T-cell (primary cell): ENCODE measurements around the gene NADSYN1. TPM values are rescaled to one million over a fixed set of nuclear protein-coding genes. Genes with fewer than 3 reads are reported as not detected.

Experiments
- ATAC-seq, 4 experiments: fragments of 200-7000 bp in 3 of 4; fragments of 150-1000 bp in 1 of 4; cut with Tn5 transposase; replicated peaks in 1 of 4; 1 replicate in 3 of 4; 2 replicates in 1 of 4; pipeline ENCODE4 v1.10.0; 2021; ENCODE audit warnings: moderate library complexity in 3 of 4, mild to moderate bottlenecking in 2 of 4, moderate number of reproducible peaks in 1 of 4
- CTCF ChIA-PET, 2 donors: fragments of 300-600 bp; sonication (Branson Sonifier 250); formaldehyde crosslinking; loops; one replicate each; lab custom pipeline; 2022; ENCODE audit warnings: antibody characterized with exemption in 2 of 2; lab: Charles Lee
- POLR2A ChIA-PET, 2 donors: fragments of 300-600 bp; sonication (Branson Sonifier 250); formaldehyde crosslinking; loops; one replicate each; lab custom pipeline; 2022; ENCODE audit warnings: antibody characterized with exemption in 2 of 2; lab: Charles Lee
- DNase-seq, 35 experiments: peaks; one replicate each; pipeline versions ENCODE4 v3.0.0 to v3.0.0-alpha.2; 2013 to 2023
- H3K27ac ChIP-seq: one replicate; pipeline ENCODE4 v1.5.1; 2013; ENCODE audit warnings: low read length
- H3K27me3 ChIP-seq, 2 experiments: replicated peaks in 1 of 2; 1 replicate in 1 of 2; 2 replicates in 1 of 2; pipeline versions ENCODE4 v1.6.1 to v1.7.0; 2013; ENCODE audit warnings: low read length in 1 of 2, mixed read lengths in 1 of 2; ENCODE audit not compliant: control insufficient read depth in 2 of 2, insufficient read depth in 2 of 2; ENCODE audit errors: extremely low read depth in 1 of 2
- H3K36me3 ChIP-seq, 2 donors: 1 replicate in 1 of 2; 2 replicates in 1 of 2; pipeline versions ENCODE4 v1.6.1 to v1.7.0; 2013; ENCODE audit warnings: low read length in 1 of 2; ENCODE audit not compliant: control insufficient read depth in 2 of 2, insufficient read depth in 1 of 2; ENCODE audit errors: extremely low read depth in 1 of 2
- H3K4me1 ChIP-seq, 2 experiments: 1 replicate in 1 of 2; 2 replicates in 1 of 2; pipeline versions ENCODE4 v1.6.1 to v1.7.0; 2013; ENCODE audit warnings: low read length in 2 of 2, mixed read lengths in 1 of 2; ENCODE audit not compliant: insufficient read depth in 2 of 2, control insufficient read depth in 1 of 2; ENCODE audit errors: extremely low read depth in 1 of 2
- H3K4me3 ChIP-seq, 2 donors: 1 replicate in 1 of 2; 2 replicates in 1 of 2; pipeline versions ENCODE4 v1.5.1 to v1.7.0; 2013; ENCODE audit warnings: mild to moderate bottlenecking in 2 of 2, low read length in 1 of 2, moderate library complexity in 1 of 2; ENCODE audit not compliant: control insufficient read depth in 1 of 2; ENCODE audit errors: extremely low read depth in 1 of 2
- H3K9me3 ChIP-seq: 2 replicates; pipeline ENCODE4 v1.7.0; 2013
- H3K27ac Mint-ChIP-seq, 2 donors: one replicate each; pipeline ENCODE4 v1.8.0; 2020 to 2021; ENCODE audit warnings: mild to moderate bottlenecking in 2 of 2, mixed read lengths in 2 of 2
- H3K27me3 Mint-ChIP-seq, 2 donors: one replicate each; pipeline ENCODE4 v1.8.0; 2021 to 2022; ENCODE audit warnings: mixed read lengths in 2 of 2
- H3K36me3 Mint-ChIP-seq: one replicate; pipeline ENCODE4 v1.8.0; 2021; ENCODE audit warnings: mixed read lengths
- H3K4me1 Mint-ChIP-seq, 3 donors: one replicate each; pipeline ENCODE4 v1.8.0; 2020 to 2022; ENCODE audit warnings: mixed read lengths in 3 of 3, mild to moderate bottlenecking in 1 of 3
- H3K4me3 Mint-ChIP-seq, 3 donors: one replicate each; pipeline ENCODE4 v1.8.0; 2020 to 2022; ENCODE audit warnings: mild to moderate bottlenecking in 3 of 3, mixed read lengths in 3 of 3, moderate library complexity in 3 of 3
- H3K9me3 Mint-ChIP-seq, 3 donors: one replicate each; pipeline ENCODE4 v1.8.0; 2020 to 2022; ENCODE audit warnings: mixed read lengths in 3 of 3
- WGBS: methylation state at CpG from one replicate; pipeline ENCODE4 v1.1.5; 2013; ENCODE audit warnings: missing lambda C conversion rate; ENCODE audit not compliant: insufficient coverage; 5-methylcytosine and 5-hydroxymethylcytosine counted together
- total RNA-seq, 35 experiments: library from RNA in 6 of 35; stranded (reverse) in 6 of 35; fragments of 120-200 nt in 1 of 35; gene quantifications; one replicate each; pipeline versions ENCODE4 v1.2.1 to v1.2.4 and lab custom pipeline; 2013 to 2026

NADSYN1 gene
- total RNA-seq, 5 donors from 2014 or later (not counting 1 experiment from before 2014, with no cell fraction given), result 125 to 190 (median 162) TPM

DNA sequence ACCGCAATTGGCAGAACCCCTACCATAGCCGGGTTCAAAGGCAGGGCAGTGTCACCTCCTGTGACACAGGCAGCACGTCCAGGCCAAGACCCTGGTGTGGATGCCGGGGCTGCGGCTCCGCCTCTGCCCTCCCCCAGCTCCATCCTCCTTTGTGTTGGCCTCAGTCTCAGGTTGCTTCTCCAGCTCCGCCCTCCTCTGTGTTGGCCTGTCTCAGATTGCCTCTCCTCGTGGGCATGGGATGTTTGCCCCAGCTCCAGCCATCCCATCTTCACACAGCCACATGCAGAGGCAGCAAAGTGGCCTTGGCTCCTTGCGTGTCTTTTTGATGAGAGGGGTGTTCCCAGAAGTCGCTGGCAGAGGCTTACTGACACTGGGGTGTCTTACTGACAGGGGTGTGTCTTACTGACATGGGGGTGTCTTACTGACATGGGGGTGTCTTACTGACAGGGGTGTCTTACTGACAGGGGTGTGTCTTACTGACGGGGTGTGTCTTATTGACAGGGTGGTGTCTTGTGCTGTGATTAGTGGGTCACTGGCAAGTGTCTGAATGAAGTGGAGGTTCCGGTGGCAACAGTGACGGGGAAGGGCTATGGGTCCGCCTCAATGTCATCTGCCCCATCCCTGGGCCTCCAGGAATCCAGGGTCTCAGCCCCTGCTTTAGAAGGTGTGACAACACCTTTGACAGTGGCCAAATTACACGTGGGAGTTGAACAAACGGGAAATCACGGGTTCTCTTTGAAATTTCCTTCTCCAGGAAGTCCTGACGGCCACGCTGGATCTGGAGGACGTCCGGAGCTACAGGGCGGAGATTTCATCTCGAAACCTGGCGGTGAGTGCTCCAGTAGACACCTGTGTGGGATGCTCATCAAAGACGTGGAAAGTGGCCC, 24.9 kb downstream of the NADSYN1 start:
- ChIA-PET CTCF (no interaction called here), POLR2A (no interaction called here)
- Histone ChIP-seq H3K4me3 (no peak overlapping the region), H3K27me3 (no peaks in the 10 kb centered on the region), H3K36me3 (peaks cover 40 to 88% of the 10 kb centered on the region in 2 donors), H3K4me1 (no peaks in the 10 kb centered on the region), H3K27ac (no peak overlapping the region), H3K9me3 (no peaks in the 10 kb centered on the region)
- Mint-ChIP-seq H3K4me3 (no peak overlapping the region), H3K27ac (no peak overlapping the region), H3K4me1 (no peaks in the 10 kb centered on the region), H3K9me3 (no peaks in the 10 kb centered on the region), H3K27me3 (no peaks in the 10 kb centered on the region), H3K36me3 (peaks cover 62% of the 10 kb centered on the region)
- ATAC-seq (no peak), DNase-seq (no peak)
- WGBS, result 88% methylated on average over 20 of the region's 25 CpGs

DNA sequence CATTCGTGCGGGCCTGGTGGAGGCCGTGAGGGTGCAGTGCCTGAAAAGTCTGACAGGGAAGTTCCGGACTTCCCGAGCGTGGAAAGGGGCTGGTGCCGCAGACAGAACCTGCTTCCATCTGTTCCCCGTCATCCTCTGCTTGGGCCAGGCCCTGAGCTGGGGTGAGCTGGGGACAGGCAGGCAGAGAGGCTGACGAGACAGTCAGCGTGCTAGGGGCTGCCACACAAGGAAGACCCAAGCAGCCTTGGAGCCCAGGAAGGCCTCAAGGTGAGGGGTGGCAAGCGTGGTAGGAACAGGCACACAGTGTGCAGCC, 25.5 kb downstream of the NADSYN1 start:
- DNase-seq (no peak), ATAC-seq (no peak)
- 96% methylated on average over 11 of the region's 11 CpGs for WGBS
- Histone ChIP-seq H3K9me3 (no peaks in the 10 kb centered on the region), H3K4me3 (no peak overlapping the region), H3K36me3 (peaks cover 38 to 88% of the 10 kb centered on the region in 2 donors), H3K27ac (no peak overlapping the region), H3K27me3 (no peaks in the 10 kb centered on the region), H3K4me1 (no peaks in the 10 kb centered on the region)
- Mint-ChIP-seq H3K4me3 (no peak overlapping the region), H3K36me3 (peaks cover 65% of the 10 kb centered on the region), H3K9me3 (no peaks in the 10 kb centered on the region), H3K27ac (no peak overlapping the region), H3K4me1 (no peaks in the 10 kb centered on the region), H3K27me3 (no peaks in the 10 kb centered on the region)
- ChIA-PET POLR2A (no interaction called here), CTCF (no interaction called here)

DNA sequence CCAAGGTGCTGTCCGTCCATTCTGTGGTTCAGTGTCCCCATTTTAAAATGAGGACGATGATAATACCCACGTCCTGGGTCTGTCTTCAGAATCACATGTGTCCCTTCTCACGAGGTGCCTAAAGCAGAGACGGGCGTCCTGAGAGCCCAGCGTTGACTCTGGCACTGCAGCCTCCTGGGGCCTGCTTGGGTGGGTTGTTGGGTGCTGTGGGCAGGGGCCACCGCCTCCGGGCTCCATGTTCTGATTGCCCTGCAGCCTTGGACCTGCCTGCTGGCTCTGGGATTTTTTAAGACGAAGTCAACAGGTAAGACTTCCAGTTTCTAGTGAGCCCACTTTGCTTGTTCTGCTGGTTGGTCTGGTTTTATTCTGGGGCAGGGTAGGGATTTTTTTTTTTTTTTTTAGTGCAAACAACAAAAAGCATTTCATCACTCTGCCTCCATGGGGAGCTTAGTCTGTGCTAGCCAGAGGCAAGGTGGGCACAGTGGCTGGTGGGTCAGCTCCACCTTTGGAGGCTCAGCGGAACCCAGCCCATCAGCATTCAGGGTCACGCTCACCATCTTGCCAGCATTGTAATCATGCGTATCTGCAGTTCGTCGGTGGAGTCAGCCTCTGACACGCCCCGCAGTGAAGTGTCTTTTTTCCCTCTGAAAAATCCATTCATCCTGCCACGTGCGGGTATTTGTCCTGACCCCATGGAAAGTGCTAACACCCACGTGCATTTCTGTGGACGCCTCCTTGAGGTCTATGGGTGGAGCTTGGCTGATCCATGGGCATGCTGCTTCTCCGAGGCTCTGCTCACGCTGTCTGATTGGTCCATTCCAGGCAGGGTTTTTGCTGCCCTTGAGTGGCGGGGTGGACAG, 28.3 kb downstream of the NADSYN1 start:
- no peaks in the 10 kb centered on the region for H3K27me3 ChIP-seq
- peaks cover 43 to 87% of the 10 kb centered on the region in 2 donors for H3K36me3 ChIP-seq
- no peaks in the 10 kb centered on the region for H3K27me3 Mint-ChIP-seq
- no peaks in the 10 kb centered on the region for H3K4me1 ChIP-seq
- H3K9me3 Mint-ChIP-seq, result no peaks in the 10 kb centered on the region
- 98% methylated on average over 16 of the region's 24 CpGs for WGBS
- H3K27ac Mint-ChIP-seq, result no peak overlapping the region
- H3K4me3 ChIP-seq, result no peak overlapping the region
- peaks cover 77% of the 10 kb centered on the region for H3K36me3 Mint-ChIP-seq
- no peak overlapping the region for H3K4me3 Mint-ChIP-seq
- ATAC-seq, result no peak
- H3K9me3 ChIP-seq, result no peaks in the 10 kb centered on the region
- H3K4me1 Mint-ChIP-seq, result no peaks in the 10 kb centered on the region
- H3K27ac ChIP-seq, result no peak overlapping the region
- ChIA-PET CTCF (no interaction called here), POLR2A (no interaction called here)
- no peak for DNase-seq

DNA sequence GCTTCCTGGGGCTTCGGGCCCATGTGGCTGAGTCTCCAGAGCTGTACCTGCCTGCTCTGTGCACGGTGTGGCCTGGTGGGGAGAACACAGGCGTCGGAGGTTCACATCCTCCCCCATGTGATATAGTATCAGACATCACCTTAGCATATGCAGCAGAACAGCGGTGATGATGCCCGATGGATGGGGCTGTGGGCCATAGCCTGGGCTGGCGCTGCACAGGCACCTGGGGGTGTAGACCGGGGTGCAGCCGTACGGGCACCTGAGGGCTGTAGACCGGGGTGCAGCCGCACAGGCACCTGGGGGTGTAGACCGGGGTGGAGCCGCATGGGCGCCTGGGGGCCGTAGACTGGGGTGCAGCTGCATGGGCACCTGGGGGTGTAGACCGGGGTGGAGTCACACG, 29.2 kb downstream of the NADSYN1 start:
- Mint-ChIP-seq H3K36me3 (peaks cover 75% of the 10 kb centered on the region), H3K27me3 (no peaks in the 10 kb centered on the region), H3K9me3 (no peaks in the 10 kb centered on the region), H3K4me3 (no peak overlapping the region), H3K4me1 (no peaks in the 10 kb centered on the region), H3K27ac (no peak overlapping the region)
- DNase-seq (no peak), ATAC-seq (no peak)
- no peaks in the 10 kb centered on the region for H3K4me1 ChIP-seq
- no peaks in the 10 kb centered on the region for H3K9me3 ChIP-seq
- H3K27ac ChIP-seq, result no peak overlapping the region
- H3K36me3 ChIP-seq, result peaks cover 42 to 85% of the 10 kb centered on the region in 2 donors
- WGBS, result 98% methylated on average over 11 of the region's 18 CpGs
- H3K27me3 ChIP-seq, result no peaks in the 10 kb centered on the region
- ChIA-PET POLR2A (no interaction called here), CTCF (no interaction called here)
- H3K4me3 ChIP-seq, result no peak overlapping the region

DNA sequence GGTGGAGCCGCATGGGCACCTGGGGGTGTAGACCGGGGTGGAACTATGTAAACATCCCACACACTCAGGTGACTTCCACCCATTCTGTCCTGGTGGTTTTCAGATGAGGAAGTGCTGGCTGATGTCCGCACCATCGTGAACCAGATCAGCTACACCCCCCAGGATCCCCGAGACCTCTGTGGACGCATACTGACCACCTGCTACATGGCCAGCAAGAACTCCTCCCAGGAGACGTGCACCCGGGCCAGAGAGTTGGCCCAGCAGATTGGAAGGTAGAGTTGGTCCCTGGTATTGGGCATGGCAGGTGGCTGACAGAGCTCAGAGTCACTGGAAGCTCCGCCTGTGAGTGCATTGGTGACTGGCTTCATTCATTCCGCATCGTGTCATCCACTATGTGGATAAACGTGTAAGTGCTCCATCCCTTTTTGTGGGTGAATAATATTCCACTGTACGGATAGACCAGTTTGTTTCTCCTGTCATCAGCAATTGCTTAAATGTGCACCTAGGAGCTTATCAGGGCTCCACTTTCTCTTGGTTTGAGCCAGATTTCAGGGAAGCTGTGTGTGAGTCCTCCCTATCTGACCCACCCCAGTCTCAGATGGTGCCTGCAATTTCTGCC, 29.9 kb downstream of the NADSYN1 start:
- ChIA-PET CTCF (no interaction called here), POLR2A (no interaction called here)
- Mint-ChIP-seq H3K36me3 (peaks cover 73% of the 10 kb centered on the region), H3K4me3 (no peak overlapping the region), H3K4me1 (peaks cover 0 to under 1% (median 0%) of the 10 kb centered on the region in 3 donors), H3K27me3 (no peaks in the 10 kb centered on the region), H3K27ac (no peak overlapping the region), H3K9me3 (no peaks in the 10 kb centered on the region)
- Histone ChIP-seq H3K27me3 (no peaks in the 10 kb centered on the region), H3K9me3 (no peaks in the 10 kb centered on the region), H3K27ac (no peak overlapping the region), H3K4me3 (no peak overlapping the region), H3K36me3 (peaks cover 43 to 80% of the 10 kb centered on the region in 2 donors), H3K4me1 (no peaks in the 10 kb centered on the region)
- no peak for DNase-seq
- WGBS, result 100% methylated on average over 5 of the region's 13 CpGs
- no peak for ATAC-seq

DNA sequence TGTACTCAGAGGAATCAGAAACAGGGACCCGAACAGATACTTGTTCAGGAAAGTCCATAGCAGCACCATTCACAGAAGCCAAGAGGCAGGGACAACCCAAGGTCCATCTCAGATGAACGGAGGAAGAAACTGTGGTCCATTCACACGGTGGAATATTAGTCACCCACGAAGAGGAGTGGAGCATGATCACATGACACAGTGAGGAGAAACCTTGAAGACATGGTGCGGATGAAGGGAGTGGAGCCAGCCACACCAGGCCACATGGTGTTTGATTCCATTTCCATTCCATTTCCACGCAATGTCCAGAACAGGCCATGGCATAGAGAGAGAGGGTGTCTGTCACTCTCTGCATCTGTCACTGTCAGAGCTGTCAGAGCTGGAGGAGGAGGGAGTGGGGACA, 30.7 kb downstream of the NADSYN1 start:
- peaks cover 49 to 73% of the 10 kb centered on the region in 2 donors for H3K36me3 ChIP-seq
- CTCF ChIA-PET, result no interaction called here

More for the DNA sequence above, 30.7 kb downstream of the NADSYN1 start:
- Mint-ChIP-seq H3K4me3 (no peak overlapping the region), H3K27me3 (no peaks in the 10 kb centered on the region), H3K27ac (no peak overlapping the region), H3K4me1 (peaks cover 0 to 3% (median 3%) of the 10 kb centered on the region in 3 donors), H3K36me3 (peaks cover 76% of the 10 kb centered on the region), H3K9me3 (no peaks in the 10 kb centered on the region)
- no peaks in the 10 kb centered on the region for H3K27me3 ChIP-seq
- ATAC-seq (no peak), DNase-seq (no peak)
- POLR2A ChIA-PET, result no interaction called here
- H3K27ac ChIP-seq, result no peak overlapping the region
- WGBS, result 87% methylated on average over 6 of the region's 6 CpGs
- no peaks in the 10 kb centered on the region for H3K4me1 ChIP-seq
- H3K4me3 ChIP-seq, result no peak overlapping the region
- H3K9me3 ChIP-seq, result no peaks in the 10 kb centered on the region
